HG02884 (cell line): ENCODE data around the gene CAV2.
"Not testable (repeated sequence)": the region's sequence is repeated elsewhere in the genome, so short reads cannot be mapped to it uniquely, and the experiment has no call there.

Source experiments
- ATAC-seq: cut with Tn5 transposase; IDR thresholded peaks from one replicate; pipeline ENCODE4 v1.9.1; 2021; ENCODE audit warnings: mild to moderate bottlenecking, moderate library complexity; ENCODE audit not compliant: unreplicated experiment

The CAV2 gene, protein sequence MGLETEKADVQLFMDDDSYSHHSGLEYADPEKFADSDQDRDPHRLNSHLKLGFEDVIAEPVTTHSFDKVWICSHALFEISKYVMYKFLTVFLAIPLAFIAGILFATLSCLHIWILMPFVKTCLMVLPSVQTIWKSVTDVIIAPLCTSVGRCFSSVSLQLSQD

DNA sequence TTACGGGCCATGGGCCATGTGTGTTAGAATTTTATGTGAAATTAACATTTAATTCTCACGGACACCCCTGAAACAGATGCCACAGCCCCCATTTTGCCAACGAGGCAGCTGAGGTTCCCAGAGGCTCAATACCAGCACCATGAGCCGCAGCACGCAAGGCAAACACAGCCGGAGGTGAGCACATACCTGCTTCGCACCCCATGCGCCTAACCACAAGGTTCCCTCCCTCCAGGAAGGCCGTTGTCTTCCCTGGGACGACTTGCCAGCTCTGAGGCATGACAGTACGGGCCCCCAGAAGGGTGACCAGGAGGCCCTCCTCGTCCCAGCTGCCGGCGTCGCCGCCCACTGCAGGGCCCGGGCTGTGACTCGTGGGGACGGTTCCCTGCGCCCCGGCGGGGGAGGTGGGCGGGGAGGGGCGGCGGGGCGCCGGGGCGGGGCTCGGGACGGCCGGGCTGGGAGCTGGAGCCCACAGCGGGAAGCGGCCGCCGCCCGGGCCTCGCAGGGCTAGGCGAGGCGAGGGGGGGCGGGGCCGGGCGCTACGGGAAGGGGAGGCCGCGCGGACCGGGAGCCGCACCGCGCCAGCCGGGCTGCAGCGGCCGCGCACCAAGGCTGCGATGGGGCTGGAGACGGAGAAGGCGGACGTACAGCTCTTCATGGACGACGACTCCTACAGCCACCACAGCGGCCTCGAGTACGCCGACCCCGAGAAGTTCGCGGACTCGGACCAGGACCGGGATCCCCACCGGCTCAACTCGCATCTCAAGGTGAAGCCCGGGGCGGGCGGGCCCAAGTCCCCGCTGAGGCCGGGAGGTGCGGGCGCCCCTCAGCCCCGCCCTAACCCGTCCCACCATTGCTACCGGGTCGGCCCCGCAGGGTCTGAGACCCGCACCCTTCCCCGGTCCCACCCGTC lies at the start of gene CAV2:
CAV2 (plus strand) TSS at position 571 of the 910 bp plus-strand sequence; CDS start at position 615, 44 bp downstream.
- peak; percentile 38 for ATAC-seq

GRCh38 chr7:116449950-116450349 lies 49.6 kb upstream of the CAV2 start:
- no peak for ATAC-seq

DNA sequence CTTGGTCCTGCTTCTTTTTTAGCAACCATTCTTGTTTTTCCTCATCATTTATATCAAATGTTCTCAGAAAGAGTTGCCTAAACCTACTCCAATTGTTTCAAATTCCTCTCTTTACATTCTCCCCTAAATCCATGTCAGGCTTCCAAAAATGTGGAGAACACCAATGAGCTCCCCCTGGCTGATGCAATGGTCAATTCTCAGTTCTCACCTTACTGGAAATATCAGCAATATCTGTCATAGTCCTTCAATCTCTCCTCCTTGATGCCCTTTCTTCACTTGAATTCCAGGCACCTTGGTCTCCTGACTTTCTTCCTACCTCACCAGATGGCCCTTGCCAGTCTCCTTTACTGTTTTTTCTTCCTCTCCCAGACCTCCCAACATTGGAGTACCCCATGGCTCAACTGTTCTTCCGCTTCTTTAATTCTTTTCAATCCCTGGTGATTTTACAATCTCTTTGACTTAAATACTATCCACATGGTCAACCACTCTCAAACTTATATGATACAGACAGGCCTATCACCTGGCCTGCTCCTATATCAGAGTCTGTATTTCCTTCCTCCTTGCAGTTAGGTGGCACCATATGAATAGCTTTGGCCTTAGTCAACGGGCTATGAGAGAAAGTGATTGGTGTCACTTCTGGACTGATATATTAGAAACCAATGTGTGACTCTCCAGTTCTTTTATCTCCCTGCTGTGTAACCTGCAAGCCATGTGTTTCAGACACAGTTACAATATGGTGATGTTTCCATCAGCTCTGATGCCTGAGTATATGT lies 47.4 kb upstream of the CAV2 start:
- no peak for ATAC-seq

GRCh38 chr7:116454377-116454776 lies 45.2 kb upstream of the CAV2 start:
- ATAC-seq = no peak

DNA sequence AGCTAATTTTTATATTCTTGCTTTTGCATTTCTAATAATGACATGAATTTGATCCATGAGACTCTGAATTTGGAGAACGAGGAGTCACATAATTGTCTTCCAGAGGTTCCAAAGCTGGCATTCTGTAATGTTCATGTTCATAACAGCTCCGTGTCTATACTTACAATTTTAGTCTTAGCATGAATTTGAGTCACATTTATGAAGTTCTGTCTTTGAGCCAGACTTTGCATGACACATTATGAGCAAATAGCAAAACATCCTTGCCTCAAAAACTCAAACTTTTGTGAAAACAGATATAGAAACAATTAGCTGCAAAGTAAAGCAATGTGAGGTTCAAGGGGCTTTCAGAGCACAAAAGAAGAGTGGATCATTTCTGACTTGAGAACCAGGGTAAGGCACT lies 44.5 kb upstream of the CAV2 start:
- ATAC-seq = no peak

- no peak for ATAC-seq
Measured at GRCh38 chr7:116455499-116455898, 44.0 kb upstream of the CAV2 start.

DNA sequence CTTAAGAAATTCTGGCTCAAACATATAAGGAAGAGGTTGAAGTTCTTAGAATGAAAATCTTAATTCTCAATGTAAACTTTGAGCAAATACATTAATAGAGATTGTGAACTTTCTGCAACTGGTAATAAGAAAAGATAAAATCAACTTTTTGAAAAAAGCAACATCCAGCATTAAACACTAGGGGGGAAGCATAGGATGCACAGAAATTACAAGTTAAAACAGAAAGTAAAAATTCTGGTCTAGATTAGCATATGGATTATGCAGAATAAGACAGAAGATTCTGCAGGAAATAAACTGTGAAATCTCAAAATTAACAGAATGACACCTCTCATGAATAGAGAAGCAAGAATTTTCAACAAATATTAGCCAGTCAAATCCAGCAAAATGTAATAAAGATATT lies 38.0 kb upstream of the CAV2 start:
- no peak for ATAC-seq

DNA sequence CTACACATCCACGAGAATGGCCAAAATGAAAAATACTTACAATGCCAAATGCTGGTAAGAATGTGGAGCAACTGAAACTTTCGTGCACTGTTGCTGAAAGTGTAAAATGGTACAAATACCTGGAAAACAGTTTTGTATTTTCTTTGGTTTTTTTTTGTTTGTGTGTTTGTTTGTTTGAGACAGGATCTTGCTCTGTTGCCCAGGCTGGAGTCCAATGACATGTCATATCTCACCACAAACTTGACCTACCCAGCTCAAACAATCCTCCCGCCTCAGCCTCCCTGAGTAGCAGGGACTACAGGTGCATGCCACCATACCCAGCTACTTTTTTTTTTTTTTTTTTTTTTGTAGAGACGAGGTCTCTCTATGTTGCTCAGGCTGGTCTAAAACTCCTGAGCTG lies 35.6 kb upstream of the CAV2 start:
- no peak for ATAC-seq

GRCh38 chr7:116464375-116464774 lies 35.2 kb upstream of the CAV2 start:
- ATAC-seq = no peak

- ATAC-seq = no peak
Measured at GRCh38 chr7:116465125-116465524, 34.4 kb upstream of the CAV2 start.

- no peak for ATAC-seq
Measured at GRCh38 chr7:116468534-116468933, 31.0 kb upstream of the CAV2 start.

DNA sequence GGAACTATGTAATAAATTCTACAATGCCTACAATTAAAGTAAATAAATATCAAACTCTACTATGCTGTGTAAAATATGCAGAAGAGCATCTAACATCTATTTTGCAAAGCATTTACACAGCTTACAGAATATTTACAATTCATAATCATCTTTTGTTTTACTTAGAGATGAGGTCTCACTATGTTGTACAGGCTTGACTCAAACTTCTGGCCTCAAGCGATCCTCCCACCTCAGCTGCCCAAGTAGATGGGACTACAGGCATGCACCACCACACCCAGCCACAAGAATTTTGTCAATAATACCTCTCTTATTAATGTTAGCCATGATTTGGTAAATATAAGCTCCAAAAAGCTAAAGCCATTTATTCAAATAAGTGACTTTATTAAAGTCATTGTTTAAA lies 21.9 kb upstream of the CAV2 start:
- no peak for ATAC-seq

GRCh38 chr7:116478834-116479233 lies 20.7 kb upstream of the CAV2 start:
- ATAC-seq = no peak

- no peak for ATAC-seq
Measured at GRCh38 chr7:116483271-116483942, 16.1 kb upstream of the CAV2 start.

DNA sequence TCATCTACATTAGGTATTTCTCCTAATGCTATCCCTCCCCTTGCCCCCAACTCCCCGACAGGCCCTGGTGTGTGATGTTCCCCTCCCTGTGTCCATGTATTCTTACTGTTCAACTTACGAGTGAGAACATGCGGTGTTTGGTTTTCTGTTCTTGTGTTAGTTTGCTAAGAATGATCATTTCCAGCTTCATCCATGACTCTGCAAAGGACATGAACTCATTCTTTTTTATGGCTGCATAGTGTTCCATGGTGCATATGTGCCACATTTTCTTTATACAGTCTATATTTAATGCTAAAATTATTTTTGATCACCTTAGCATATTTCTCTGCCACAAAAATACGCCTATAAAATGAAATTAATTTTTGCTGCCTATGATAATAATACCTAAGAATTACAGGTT lies 15.1 kb upstream of the CAV2 start:
- not testable (repeated sequence) for ATAC-seq

GRCh38 chr7:116487907-116488521 lies 11.5 kb upstream of the CAV2 start:
- ATAC-seq = no peak

DNA sequence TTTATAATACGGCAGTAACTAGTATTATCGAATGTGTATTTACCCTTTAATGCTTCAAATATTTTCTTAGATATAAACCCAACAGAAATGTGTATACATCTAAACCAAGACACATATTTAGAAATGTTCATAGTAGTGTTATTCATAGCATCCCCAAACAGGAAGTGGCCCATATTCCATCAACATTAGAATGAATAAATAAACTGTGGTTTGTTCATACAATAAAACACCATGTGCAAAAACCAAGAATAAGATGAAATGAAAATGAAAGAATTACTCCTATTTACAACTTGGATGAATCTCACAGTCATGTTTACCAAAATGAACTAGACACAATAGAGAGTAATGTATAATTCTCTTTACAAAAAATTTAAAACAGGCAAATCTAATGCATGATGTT lies 9.2 kb upstream of the CAV2 start:
- ATAC-seq = no peak

DNA sequence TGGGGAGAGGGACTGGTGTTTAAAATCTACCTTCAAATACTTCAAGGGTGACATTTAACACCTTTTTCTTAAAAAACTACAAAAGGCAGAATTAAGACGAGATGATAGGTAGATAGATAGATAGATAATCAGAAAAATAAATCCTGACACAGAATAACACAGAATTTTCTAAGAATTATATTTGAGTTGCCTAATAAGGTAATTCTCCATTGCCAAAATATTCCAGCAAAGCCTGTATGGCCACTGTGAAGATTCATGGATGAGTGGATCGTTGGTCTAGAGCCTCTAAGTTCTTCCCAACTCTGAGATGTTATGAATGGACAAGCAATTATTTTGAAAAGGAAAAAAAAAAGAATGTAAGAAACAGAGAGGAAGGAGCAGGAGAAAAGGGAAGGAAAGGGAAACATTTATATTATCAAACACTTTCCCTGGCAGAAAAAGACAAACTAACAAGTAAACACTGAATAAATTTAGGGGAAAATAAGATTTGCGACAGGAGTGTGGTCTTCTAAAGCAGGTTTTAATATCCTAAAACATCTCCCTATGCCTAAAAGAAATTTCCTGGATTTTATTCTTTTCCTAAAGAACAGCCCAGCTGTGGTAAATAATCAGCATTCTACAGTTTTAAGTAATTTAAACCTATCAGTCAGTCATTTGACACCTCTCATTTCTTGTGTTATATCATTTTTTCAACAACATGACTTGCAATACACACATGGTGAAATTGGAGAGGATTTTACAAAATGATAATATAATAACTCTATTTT lies 7.5 kb upstream of the CAV2 start:
- no peak for ATAC-seq

DNA sequence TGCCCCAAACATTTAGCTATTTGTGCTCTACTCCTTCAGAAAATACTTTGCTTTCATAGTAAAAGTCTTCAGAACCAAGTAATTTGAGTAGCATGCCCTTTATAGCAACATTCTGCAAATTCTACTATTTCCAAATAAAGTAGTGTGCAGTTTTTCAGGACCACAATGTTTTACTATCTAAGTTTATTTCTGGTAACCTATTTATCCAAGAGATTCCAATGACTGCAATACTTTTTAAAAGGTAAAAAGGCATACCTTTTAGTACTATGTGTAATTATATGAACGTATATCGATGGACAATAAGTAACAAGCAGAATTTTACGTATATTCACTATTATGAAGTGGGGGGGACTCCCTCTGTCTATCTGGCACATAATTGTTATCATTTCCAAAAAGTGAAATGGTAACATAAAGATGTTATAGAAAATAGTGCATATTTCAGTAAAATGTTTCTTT lies 6.9 kb upstream of the CAV2 start:
- no peak for ATAC-seq

DNA sequence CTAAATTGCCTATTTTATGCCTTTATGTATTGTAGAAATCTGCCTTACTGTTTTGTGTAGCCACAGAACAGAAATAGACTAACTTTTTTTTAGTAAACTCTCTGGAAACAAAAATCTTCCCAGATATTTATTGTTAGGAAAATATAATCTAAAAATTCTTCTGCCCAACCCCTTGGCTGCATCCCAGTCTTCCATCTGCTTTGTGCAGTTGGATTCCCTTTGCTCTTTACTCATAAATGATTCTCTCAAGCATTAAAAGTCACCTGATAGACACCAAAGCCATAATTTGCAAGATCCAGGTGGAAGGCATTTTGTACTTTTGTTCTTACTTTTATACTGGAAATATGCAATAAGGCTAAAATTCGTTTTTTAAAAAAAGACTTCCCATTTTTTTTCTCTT lies 6.1 kb upstream of the CAV2 start:
- ATAC-seq = no peak
